GM21717 (cell line): ENCODE measurements around the gene ARHGAP28.

Experiments used
- ATAC-seq: cut with Tn5 transposase; IDR thresholded peaks from one replicate; pipeline ENCODE4 v1.9.1; 2021; ENCODE audit warnings: mild to moderate bottlenecking, moderate library complexity; ENCODE audit not compliant: unreplicated experiment

ARHGAP28 gene

DNA sequence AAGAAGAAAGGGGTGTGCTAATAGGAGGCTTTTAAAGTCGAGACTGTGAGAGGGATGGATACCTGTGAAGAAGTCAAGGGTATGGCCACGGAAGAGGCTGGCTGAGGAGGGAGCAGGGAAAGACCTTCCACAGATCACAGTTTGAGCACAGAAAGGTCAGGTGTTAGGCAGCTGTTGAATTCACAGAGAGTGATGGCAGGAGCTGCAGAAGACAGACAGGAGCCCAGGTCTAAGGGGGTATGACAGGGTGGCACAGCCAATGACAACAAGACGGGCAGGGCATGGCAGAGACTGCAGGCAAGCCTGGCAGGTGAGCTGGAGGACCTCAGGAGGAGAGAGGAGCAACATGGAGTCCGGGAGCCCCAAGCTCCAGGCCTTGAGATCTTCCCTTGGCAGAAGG is 225.0 kb downstream of the ARHGAP28 start:
- ATAC-seq: no peak

DNA sequence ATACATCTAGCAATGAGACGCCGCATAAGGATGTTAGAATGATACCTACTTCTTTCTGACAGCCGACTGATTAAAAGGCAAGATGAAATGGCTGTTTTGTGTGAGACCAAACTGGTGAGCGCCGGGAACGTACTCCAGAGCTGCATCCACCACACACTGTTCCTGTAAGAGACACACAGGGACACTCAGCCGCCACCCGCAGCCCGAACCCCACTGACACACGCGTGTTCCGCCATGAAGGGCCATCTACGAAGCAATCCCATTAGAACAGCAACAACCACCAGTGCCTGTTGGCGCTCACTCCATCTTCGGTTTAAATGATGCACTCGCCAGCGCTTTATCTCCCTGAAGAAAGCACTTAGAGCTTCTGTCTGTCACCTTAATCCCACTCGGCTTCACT is 225.8 kb downstream of the ARHGAP28 start:
- ATAC-seq: no peak

DNA sequence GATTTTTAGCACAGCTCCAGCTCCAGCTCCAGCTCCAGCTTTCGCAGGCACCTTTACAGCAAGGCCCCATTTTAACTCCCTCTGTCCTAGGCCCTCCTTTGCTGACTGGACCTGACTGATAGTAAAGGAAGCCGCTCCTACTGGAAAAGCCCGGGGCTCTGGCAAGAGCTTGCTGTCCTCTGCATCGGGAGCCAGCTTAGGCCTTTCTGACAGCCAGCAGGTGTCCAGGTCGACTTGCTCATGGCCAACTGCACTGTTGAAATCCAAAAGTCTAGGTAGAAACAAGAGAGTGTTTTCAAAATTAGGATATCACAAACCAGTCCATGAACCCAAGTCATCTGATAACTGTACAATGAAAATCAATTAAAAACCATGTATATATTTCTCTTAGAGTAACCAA is 227.0 kb downstream of the ARHGAP28 start:
- no peak for ATAC-seq

- no peak for ATAC-seq
Measured at GRCh38 chr18:6956999-6957398, 227.5 kb downstream of the ARHGAP28 start.

DNA sequence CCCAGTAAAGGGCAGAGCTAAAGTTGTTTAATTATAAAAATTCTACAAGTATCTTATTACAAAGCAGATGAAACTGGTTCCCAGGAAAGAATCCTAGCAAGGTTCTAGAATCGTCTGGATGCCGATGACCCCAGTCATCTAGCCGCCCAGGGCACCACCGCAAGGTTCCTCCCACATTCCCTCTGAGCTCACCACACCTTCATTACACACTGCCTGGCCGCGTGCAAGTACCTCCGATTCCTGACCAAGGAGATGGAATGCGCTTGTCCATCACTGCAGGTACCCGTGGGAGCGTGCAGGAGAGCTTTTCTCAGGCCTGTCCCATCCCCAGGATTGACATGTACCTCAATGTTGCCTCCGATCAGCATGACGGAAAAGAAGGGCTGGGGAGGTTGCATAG is 229.6 kb downstream of the ARHGAP28 start:
- ATAC-seq: no peak

DNA sequence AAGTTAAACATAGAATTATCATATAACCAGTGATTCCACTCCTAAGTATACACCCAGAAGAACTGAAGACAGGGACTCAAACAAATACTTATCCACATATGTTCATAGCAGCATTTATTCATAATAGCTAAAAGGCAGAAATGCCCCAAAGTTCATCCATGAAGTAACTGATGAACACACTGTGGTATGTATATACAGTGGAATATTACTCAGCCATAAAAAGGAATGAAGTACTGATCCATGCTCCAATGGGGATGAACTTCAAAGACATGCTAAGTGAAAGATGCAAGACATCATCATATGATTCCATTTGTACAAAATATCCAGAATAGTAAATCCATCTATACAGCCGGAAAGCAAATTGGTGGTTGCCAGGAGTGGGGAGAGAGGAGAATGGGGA is 230.6 kb downstream of the ARHGAP28 start:
- no peak for ATAC-seq

DNA sequence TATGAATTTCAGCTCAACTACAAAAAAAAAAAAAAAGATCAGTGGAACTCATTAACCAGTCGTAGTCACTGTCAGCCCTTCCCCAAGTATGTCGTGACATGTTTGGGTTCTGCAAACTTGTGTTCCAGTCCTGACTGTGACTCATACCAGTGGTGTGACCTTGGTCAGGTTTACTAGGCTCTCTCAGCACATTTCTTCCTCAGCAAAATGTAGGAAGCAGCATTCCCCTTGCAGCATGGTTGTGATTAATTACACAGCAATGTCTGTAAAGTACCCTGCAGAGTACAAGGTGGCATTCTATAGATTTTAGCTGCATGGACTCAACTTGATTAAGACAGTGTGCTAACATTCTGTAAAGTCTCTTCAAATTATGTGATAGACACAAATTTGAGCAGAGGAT is 231.1 kb downstream of the ARHGAP28 start:
- ATAC-seq: no peak

DNA sequence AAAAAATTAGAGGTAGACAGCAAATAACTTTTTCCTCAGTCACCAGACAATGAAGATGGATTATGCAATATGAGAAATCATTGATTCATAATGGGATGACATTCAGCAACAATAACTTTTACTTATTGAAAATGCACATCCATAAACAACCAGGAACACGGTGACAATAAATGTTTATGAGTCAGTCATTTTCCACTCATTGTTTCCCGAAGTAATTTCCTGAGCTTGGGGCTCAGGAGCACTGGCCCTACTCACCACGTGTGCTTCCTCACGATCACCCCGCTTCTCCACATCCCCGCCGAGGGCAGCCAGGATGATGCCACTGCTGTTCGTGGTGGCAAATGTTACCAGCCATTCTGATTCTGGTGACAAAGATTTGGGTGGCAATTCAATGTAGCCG is 231.8 kb downstream of the ARHGAP28 start:
- no peak for ATAC-seq

GRCh38 chr18:6962571-6963451 is 233.3 kb downstream of the ARHGAP28 start:
- ATAC-seq: no peak

- no peak for ATAC-seq
Measured at GRCh38 chr18:6963452-6964097, 234.1 kb downstream of the ARHGAP28 start.
